Gastroesophageal sphincter (tissue), 3 donors: Measurements from ENCODE around the gene BOC.

ENCODE experiments used
- CTCF ChIP-seq, 4 experiments: fragments of 200-600 bp in 2 of 4; fragments of 450-650 bp in 2 of 4; sonication (generic) in 1 of 4; IDR thresholded peaks; one replicate each; pipeline ENCODE4 v1.5.1; 2017 to 2019; ENCODE audit warnings: antibody characterized with exemption in 4 of 4, mild to moderate bottlenecking in 2 of 4, moderate library complexity in 2 of 4
- POLR2A ChIP-seq, 2 donors: fragments of 450-650 bp; IDR thresholded peaks; one replicate each; pipeline ENCODE4 v1.6.1; 2017; ENCODE audit warnings: antibody characterized with exemption in 2 of 2, mild to moderate bottlenecking in 2 of 2, moderate library complexity in 1 of 2
- POLR2AphosphoS5 ChIP-seq: sonication (generic); formaldehyde crosslinking; IDR thresholded peaks from one replicate; pipeline ENCODE4 v1.6.1; 2017; ENCODE audit warnings: antibody characterized with exemption

GRCh38 chr3:113270786-113271185, 59.4 kb downstream of the BOC start:
- no peak for TF ChIP-seq CTCF (IDR thresholded peaks at IDR 0.05)
- no peak for TF ChIP-seq POLR2A (IDR thresholded peaks at IDR 0.05)
- TF ChIP-seq POLR2AphosphoS5: no peak
